HT1080 (cell line): ENCODE results near the gene CADPS2. TPM values are rescaled to one million over a fixed set of nuclear protein-coding genes. Genes with fewer than 3 reads are reported as not detected.

Experiments used
- DNase-seq: peaks from one replicate; pipeline ENCODE4 v3.0.0-alpha.2; 2015; ENCODE audit warnings: low read depth
- total RNA-seq: library from RNA; depleted of rRNA; stranded (reverse); fragments of >200 nt; shearing (Covaris generic); gene quantifications from 2 replicates; pipeline ENCODE4 v1.2.3, GENCODE V29; 2014

Gene CADPS2
- total RNA-seq, 1 experiment from 2014 or later: 13.0 TPM

DNA sequence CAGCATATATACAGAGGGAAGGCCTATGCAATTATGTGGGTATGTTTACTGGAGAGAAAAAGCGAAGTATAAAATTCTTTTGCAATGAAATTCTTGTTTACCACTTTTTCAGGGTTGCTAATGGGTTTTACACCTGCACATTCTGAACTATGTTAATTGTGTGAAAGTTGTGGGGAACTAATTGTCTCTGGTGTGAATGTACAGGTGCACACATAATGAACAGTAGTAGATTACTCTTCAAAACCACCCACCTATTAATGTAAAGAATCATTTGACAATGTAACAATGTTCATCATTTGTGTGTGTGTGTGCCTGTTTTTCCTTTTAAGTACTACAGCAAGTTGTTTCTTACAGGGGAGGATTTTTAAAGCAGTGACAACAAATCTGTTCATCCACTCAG is 501.7 kb downstream of the CADPS2 start:
- no peak for DNase-seq

DNA sequence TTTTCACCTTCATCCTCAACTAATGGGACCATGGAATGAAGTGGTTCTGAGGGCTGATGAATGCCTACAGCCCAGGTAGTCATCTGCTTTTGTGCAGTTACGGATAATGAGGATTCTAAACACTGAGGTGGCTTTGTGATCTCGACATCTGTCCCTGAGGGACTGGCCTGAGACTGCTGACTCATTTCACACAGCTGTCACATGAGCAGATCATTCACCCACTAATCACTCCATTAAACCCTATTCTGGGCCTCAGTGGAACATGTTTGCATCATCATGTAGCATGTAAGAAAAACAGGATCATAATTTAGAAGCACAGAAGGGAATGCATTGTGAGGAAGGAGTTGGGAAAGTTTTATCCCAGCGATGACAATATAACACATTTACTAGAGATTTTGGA is 502.3 kb downstream of the CADPS2 start:
- DNase-seq: peak; percentile 13

DNA sequence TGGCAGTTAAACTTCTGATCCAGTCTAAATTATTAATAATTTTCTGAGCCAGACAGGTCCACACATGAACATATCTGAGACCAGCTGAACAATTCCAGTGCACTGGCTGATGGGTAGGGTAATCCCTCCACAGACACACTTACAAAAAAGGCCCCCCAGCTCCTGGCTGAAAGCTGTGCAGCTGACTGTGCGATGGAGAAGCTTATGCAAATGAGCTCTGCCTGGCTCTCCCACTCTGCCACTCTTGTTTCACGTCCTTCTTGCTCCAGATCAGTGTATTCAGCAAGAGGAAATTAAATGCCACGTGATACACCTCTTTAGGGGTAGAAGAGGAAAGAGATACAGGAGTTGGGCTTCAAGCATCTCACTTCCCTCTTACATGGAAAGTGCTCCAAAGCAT is 505.3 kb downstream of the CADPS2 start:
- DNase-seq: no peak

DNA sequence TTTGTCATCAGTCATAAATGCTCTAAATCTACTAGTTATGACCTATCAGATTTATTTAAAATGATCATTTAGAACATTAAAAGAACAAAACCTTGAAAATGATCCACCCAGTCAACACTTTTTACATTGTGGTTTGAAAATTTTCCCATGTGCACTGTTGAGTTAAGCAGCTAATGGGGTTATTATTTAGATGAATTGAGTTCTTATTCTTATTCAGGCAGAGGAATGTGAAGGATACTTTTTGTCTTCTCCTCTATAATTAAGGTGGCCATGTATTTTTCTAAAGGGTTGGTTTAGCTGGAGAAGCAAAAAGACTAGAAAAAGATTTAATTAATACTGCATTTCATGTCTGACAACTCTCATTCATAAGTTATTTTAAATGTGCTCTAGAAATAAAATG is 506.8 kb downstream of the CADPS2 start:
- no peak for DNase-seq

DNA sequence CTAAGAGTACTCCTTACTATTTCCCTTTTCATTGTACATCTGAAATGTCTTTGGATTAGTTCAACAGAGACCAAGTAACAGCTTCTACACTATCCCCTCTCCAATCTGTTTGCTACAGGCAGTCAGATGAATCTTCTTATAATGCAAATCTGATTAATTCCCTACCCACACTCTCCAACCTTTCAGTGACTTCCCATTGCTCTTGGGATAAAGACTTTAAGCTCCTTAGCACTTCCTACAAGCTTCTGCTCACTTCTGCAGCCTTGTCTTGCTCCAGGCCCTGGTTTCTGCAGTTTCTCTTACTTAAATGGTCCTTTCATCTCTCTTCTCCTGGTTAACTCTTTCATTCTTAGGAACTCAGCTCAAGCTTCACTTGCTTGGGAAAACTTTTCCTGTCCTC is 516.5 kb downstream of the CADPS2 start:
- DNase-seq: no peak

DNA sequence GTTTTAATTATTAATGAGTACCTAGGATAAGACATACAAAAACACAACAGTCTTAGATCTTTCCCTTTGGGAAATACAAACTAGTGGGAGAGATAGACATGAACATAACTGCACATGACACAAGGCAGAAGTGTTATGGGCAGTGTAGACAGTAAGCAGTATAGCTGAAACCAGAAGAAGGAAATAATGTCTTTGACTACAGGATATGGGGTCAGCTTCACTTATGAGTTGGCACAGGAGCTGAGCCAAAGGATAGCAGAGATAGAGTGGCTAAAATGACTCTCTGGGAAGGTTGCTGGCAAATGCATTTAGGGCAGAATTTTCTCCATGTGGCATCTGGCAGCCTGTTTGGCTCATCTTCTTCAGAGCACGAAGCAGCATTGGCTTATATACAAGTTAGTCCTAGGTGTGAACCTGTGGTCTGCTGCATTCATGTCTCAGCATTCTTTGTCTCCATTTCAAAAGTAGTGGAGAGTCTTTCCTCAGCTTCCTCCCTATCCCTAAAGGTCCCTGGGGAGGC is 521.4 kb downstream of the CADPS2 start:
- DNase-seq: peak; percentile 25

DNA sequence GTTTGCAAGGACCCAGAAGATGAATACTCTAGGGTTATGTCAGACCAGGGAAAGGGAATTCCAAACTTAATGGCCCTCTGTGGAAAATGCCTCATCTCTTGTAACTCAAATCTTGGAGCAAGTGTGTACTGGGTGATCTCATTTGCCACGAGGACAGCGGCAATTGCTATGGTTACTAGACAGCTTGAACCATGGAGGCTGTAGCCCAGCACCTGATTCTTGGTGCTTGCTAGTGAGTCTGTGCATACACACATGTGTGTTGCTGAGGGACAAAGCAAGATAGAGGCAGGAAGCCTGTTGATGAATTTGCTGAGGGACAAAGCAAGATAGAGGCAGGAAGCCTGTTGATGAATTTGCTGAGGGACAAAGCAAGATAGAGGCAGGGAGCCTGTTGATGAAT is 523.1 kb downstream of the CADPS2 start:
- no peak for DNase-seq

DNA sequence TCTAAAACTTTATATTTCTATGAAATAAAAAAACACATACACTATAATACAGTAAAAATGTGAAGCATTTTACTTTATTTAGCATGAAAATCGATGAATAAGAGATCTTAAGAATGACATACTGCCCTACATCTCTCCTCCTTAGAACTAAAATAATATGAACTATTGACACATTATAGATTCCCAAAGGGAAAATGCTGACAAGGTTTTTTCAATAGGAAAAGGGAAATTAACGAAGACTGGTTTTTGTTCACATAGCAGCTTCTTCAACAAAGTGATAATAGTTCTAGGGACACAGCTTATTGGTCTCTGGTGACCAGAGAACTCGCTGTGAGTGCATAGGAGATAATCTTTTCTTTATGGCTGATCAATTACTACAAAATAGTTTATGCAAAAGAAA is 523.8 kb downstream of the CADPS2 start:
- DNase-seq: no peak

DNA sequence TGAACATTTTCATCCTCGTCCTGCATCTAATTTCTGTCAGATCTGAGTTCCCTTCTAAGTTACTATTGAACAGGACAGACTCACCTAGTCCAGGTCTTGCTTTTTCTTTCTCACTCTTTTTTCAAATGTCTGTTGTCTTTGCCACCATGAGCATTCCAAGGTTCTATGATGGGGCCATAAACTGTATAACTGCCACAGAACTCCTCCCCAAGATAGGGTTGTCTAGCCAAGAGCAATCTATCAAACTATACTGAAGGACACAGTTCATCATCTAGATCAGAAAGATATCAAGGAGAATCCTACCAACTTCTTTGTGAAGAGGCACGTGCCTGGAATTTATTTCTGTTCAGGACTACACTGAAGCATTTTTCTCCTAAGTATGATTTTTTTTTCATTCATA is 531.6 kb downstream of the CADPS2 start:
- no peak for DNase-seq

DNA sequence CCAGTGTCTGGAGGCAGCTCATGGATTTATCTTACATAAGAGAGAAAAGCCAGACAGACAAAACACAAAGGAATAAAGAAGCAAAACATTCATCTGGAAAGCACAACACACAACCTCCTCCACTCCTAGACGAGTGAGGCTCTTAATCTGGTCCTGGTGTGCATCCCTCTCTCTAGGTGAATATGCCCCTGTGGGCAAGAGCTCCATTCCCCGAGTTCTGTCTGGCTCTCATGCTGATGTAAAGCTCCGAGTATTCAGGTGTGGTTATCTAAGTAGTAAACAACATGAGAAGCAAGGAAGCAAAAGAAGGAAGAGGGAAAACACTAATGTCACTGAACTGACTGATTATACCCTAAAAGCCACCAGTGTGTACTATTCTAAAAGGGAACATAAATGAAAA is 533.8 kb downstream of the CADPS2 start:
- no peak for DNase-seq

DNA sequence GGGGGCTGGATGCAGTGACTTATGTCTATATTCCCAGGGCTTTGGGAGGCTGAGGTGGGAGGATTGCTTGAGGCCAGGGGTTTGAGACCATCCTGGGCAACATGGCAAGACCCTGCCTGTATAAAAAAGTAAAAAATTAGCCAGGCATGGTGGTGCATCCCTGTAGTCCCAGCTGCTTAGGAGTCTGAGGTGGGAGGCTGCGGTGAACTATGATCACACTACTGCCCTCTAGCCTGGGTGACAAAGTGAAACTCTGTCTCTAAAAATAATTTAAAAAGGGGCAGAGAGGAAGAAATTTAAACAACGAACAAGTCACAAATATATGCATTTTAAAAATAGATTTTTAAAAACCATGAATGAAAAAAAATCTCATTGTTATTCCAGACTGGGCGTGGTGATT is 535.6 kb downstream of the CADPS2 start:
- no peak for DNase-seq

DNA sequence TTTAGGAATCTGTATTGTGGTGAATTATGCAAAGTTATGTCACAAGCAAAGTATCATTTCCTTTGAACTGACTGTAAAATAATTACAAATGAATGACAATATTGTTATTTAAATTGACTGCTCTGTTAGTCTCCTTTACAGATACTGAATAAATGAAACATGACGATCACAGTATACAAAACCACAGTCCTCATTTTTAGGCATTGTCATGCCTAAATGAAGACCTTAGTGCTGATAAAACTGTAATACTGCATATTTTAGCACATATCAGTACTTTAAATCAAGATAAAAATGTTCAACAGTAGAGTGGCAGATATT is 542.0 kb downstream of the CADPS2 start:
- DNase-seq: no peak

DNA sequence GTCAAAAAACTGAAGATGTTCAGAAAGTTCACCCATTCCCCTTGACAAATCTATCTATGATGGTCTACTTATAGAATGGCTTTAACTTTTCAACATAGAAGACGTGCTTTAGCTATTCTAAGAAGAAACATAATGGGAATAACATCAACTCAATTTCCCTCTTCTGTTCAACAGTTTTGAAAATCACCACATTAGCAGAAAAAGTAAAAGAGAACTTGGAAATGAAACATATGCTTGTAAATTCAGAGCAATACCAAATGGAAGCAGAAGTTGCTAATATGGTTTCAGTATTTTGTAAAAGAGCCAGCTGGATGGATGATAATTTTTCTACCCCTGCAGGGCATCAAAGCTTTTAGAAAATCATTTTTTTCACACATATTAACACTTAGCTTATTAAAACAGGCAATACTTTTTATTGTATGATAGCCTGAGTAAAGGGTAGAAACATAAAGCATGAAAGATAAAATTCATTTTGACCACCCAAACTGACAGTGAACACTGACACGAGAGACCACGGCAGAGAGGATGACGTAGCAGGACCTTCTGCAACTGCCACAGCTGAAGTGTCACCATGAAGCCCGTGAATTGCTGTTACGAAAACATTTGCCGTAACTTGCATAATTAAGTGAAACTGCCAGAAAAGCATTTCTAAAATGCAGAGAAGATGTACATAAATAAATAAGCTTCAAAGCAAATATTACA is 542.5 kb downstream of the CADPS2 start:
- DNase-seq: no peak

DNA sequence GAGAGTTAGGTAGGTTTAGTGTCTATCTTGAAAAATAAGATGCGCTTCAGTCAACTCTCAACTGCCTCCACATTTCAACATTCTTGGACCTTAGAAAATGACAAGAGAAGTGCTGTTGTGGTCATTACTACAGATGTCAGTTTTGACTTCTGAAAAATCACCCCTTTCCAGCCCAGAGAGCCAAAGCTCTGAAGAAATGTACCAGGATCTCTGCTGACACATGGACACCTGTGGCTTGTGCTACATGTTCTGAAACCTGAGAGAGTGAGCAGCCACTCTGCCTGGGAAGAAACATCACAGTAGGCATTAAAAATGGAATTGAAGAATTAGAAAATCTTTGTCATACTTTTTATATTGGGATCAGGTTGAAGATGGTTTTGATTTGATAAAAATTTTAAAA is 545.8 kb downstream of the CADPS2 start:
- DNase-seq: no peak

DNA sequence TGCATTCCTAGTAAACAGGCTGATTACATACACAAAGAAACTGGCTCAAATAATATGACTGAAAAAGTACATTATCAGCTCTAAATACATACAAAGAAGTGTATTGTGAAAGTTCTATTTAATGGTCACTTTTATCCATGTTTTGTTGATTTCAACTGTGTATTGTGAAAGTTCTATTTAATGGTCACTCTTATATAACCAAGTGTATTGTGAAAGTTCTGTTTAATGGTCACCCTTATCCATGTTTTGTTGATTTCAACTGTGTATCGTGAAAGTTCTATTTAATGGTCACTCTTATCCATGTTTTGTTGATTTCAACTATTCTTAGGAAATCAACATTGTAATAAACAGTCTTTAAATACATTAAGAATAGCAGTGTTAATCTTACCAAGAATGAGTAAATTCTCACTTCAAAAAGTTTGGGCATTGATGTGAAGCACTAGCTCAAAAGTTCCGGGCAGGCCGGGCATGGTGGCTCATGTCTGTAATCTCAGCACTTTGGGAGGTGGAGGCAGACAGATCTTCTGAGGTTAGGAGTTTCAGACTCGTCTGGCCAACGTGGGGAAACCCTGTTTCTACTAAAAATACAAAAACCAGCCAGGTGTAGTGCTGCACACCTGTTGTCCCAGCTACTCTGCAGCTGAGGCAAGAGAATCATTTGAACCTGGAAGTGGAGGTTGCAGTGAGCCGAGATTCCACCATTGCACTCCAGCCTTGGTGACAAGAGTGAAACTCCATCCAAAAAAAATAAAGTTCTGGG is 546.9 kb downstream of the CADPS2 start:
- no peak for DNase-seq

DNA sequence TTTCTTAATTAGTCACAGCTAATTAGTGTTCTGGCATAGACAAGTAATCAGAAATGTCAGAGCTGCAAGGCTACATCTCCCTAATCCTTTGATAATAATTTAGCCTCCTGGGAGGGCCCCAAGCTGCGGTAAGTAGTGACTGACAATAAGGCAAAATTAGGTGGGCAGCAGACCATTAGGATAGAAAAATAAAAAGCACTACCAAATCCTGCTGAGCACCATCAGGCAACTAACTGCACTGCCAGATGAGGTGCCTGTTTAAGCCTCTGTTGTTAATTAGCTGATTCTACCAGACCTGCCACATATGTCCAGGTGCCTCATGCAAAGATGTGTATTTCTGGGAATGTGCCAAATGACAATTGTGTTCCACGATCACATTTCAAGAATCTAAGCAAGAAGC is 549.2 kb downstream of the CADPS2 start:
- DNase-seq: no peak

DNA sequence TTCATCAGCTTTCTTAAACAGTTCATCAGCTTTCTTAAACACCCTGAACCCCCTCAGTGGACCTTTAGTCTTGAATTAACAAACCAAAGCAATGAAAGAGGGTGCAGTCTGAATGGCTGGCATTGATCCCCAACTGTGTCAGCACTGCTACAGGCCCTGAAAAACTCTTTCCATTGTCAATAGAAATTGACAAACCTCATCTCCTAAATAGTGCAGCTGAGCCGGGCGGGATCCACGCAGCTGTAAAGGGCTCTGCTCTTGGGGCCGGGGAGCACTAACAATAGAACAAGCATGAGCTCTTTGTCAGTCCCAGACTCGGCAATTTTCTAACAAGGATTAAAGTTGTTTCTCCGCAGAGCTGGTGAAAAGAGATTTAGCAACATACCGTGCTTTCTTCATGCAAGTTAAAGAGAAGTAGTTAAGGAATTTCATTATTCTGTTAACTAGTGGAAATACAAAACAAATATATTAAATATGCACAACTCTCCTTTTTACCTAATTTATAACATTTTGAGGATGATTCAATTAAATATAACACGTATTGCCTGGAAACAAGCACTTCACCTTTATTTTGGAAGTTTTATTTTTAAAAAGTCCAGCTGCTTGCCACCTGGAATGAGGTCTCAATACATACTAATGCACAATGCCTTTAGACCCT is 557.0 kb downstream of the CADPS2 start:
- no peak for DNase-seq

DNA sequence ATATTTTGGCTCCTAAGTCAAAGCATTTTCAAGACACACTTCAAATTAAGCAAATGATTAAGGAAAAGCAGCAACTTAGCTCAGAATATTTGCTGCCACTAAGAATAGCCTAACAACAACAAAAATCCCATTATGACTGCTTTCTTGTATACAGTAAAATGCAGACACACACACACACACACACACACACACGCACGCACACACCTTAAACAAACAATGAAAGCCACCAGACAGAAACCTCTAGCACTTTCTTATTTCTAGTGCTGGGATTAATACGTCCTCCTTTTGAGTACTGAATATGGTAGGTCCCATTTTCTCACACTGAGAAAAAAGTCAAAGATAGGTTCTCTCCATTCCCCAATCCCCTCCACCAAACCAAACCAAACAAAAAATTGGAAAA is 558.3 kb downstream of the CADPS2 start:
- DNase-seq: no peak

DNA sequence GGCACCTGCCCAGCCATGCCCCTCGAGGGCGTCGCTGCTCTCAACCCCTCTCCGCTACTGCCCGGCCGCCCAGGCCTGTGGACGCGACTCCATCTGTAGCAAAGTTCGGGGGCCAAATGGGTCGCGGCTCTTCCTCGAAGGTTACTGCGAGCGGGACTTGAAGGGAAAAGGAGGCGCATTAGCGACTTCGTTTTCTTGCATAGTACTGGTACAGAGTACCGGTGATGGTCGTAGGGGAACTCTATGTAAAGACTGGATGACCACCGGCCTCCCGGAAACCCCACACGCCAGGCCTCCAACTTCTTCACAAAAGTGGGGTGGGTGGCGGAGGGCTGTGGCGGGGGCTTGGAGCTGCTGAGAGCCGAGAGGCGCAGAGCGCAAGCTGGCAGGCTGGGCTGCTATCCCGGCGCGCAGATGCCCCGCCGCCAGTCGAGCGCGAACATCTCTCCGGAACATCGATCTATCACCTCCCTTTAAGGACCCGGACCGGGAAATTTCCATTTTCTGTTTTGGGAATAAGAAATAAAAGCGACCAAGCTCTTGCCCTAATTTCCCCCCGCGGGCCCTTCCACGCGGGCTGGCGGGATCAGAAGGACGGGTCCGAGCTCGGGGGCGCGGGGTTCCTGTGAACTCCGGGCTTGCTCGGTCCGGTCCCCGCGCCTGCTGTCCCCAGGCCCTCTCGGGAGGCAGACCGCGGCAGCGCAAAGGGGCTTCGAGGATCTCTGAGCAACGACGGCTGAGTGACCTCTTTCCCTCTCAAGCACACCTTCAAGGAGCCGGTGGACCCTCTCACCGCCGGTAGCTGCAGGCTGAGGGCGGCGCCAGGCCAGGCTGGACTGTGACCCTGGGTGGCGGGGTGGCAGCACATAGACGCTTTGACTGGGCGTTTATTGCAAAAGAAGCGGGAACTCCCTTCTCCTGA is 569.5 kb downstream of the CADPS2 start:
- no peak for DNase-seq

DNA sequence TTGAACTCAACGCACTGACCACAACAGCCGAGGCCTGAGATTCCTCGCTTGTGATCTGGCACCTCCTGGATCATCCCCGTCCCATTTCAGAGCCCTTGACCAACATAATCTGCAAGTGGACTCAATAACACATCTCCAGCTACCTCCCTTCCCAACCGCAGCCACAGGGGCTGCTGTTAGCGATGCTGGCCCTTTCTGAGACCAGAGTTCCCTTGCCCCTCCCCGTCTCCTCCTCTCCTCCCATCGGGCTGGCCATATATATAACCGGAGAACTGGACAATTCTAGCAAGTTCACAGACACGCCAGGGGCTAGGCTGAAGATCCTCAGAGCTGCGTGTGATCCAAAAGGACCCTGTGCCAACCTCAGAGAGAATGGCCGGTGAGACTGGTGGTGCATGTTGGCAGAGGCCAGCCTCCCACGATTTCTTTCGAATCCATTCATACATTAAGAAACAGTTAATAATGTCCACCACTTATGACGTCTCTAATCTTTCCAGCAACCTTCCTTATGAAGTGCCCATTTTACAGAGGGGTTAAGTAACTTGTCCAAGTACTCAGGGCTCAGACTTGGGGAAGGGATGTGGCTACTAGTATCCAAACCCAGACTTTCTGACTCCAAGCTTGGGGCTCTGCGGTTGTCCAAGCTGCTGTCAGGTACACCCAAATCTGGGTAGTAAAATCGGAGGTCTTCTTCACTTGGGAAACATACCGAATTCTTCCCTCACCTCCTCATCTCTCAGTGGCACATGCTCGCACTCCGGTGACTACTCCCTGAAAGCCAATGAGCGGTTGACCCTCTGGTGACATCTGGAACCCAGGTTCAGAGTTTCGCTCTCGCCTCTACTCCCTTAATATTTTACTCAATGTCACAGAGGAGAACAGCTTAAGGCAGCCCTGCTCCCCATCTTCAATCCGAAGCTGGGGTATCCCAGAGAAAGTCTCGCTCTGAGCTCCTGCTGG is 570.5 kb downstream of the CADPS2 start:
- no peak for DNase-seq
